Tibial nerve (tissue), 4 donors: ENCODE measurements around the gene TTC28. TPM values are rescaled to one million over a fixed set of nuclear protein-coding genes. Genes with fewer than 3 reads are reported as not detected.

Source experiments
- DNase-seq, 2 donors: peaks; one replicate each; pipeline ENCODE4 v3.0.0-alpha.2; 2019; ENCODE audit warnings: low spot score in 2 of 2
- H3K27ac ChIP-seq, 4 donors: fragments of 200-600 bp; sonication (generic) in 3 of 4; one replicate each; pipeline ENCODE4 v1.5.1; 2017 to 2019; ENCODE audit warnings: mild to moderate bottlenecking in 1 of 4
- H3K27me3 ChIP-seq, 2 donors: fragments of 200-600 bp; sonication (generic) in 1 of 2; one replicate each; pipeline versions ENCODE4 v1.5.1 to v1.6.0; 2017 to 2019
- H3K36me3 ChIP-seq, 3 donors: fragments of 200-600 bp; sonication (generic); one replicate each; pipeline ENCODE4 v1.5.1; 2018 to 2019
- H3K4me1 ChIP-seq, 4 donors: fragments of 200-600 bp; sonication (generic) in 3 of 4; one replicate each; pipeline ENCODE4 v1.5.1; 2017 to 2019
- H3K4me3 ChIP-seq, 4 donors: fragments of 200-600 bp; sonication (generic) in 3 of 4; one replicate each; pipeline ENCODE4 v1.5.1; 2017 to 2019; ENCODE audit warnings: mild to moderate bottlenecking in 1 of 4, moderate library complexity in 1 of 4
- H3K9me3 ChIP-seq, 4 donors: fragments of 200-600 bp; sonication (generic) in 3 of 4; one replicate each; pipeline ENCODE4 v1.5.1; 2017 to 2019
- CTCF ChIP-seq, 5 experiments: fragments of 200-600 bp in 3 of 5; fragments of 450-650 bp in 2 of 5; sonication (generic) in 3 of 5; IDR thresholded peaks; one replicate each; pipeline ENCODE4 v1.5.1; 2016 to 2019; ENCODE audit warnings: antibody characterized with exemption in 5 of 5, mild to moderate bottlenecking in 3 of 5, moderate library complexity in 2 of 5
- EP300 ChIP-seq, 2 donors: sonication (generic); formaldehyde crosslinking; IDR thresholded peaks; one replicate each; pipeline ENCODE4 v1.6.1; 2017; ENCODE audit warnings: antibody characterized with exemption in 2 of 2, mild to moderate bottlenecking in 1 of 2
- POLR2A ChIP-seq, 2 donors: fragments of 450-650 bp; IDR thresholded peaks; one replicate each; pipeline ENCODE4 v1.6.1; 2017; ENCODE audit warnings: antibody characterized with exemption in 2 of 2, mild to moderate bottlenecking in 2 of 2, moderate library complexity in 2 of 2
- WGBS, 2 donors: methylation state at CpG; one replicate each; pipeline ENCODE4 v1.1.5; 2018; 5-methylcytosine and 5-hydroxymethylcytosine counted together
- total RNA-seq, 4 donors: library from RNA; depleted of rRNA; stranded (reverse); fragments of >200 nt; gene quantifications; one replicate each; pipeline ENCODE4 v1.1.0, GENCODE V29; 2016

Gene TTC28
- total RNA-seq, 4 donors from 2014 or later = 83.9 to 177 (median 128) TPM

GRCh38 chr22:28105413-28105812 is 574.2 kb downstream of the TTC28 start:
- peaks cover 0 to 14% (median 3%) of the 10 kb centered on the region in 4 donors for H3K4me1 ChIP-seq
- no peak overlapping the region for H3K4me3 ChIP-seq
- H3K27ac ChIP-seq = no peak overlapping the region
- H3K27me3 ChIP-seq = no peaks in the 10 kb centered on the region
- TF ChIP-seq CTCF (IDR thresholded peaks at IDR 0.05) (no peak), POLR2A (IDR thresholded peaks at IDR 0.05) (no peak), EP300 (IDR thresholded peaks at IDR 0.05) (no peak)
- peaks cover 0 to 37% (median 0%) of the 10 kb centered on the region in 3 donors for H3K36me3 ChIP-seq
- no peaks in the 10 kb centered on the region for H3K9me3 ChIP-seq
- no peak for DNase-seq
- WGBS, 2 donors = 78% methylated on average over 8 to 9 of the region's 9 CpGs

- Histone ChIP-seq H3K36me3 (peaks cover 0 to 55% (median 0%) of the 10 kb centered on the region in 3 donors), H3K27me3 (no peaks in the 10 kb centered on the region), H3K9me3 (no peaks in the 10 kb centered on the region), H3K4me1 (peaks cover 0 to 14% (median 3%) of the 10 kb centered on the region in 4 donors), H3K27ac (peak overlapping the region in 1 of 4 donors; percentile 44), H3K4me3 (no peak overlapping the region)
- 93% methylated on average over 2 of the region's 2 CpGs for WGBS, 2 donors
- TF ChIP-seq CTCF (IDR thresholded peaks at IDR 0.05) (no peak), POLR2A (IDR thresholded peaks at IDR 0.05) (no peak), EP300 (IDR thresholded peaks at IDR 0.05) (no peak)
- no peak for DNase-seq
Measured at GRCh38 chr22:28103596-28103995, 576.0 kb downstream of the TTC28 start.

DNA sequence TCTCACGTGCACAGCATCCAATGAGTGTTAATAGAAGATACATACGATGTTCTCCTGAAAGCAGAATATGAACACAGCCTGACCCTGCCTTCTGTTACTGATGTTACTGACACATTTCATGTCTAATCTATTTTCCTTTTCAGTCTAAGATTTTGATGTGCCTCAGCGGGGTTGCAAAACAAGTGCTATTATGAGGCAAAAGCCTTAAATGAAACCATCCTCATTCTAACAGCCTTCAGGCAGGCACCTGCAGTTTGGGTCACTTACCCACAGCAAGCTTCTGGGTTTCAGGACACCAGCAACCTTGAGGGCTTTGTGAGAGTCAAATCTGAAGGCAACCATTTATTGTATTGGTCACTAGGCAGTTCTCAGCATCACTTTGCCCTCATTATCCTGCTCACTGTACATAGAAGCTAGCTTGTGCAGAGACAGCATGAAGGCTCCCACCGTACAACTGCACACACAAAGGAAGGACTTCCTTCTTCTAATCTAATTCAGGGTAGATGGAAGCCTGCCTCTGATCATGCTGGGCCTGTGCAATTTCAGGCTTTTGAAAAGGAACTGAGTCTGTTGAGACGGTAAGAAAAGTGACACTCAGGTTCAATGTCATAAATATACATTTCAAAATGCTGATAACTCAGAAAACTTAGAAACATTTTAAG is 577.4 kb downstream of the TTC28 start:
- no peak for DNase-seq
- H3K27me3 ChIP-seq = no peaks in the 10 kb centered on the region
- peaks cover 0 to 14% (median 3%) of the 10 kb centered on the region in 4 donors for H3K4me1 ChIP-seq
- H3K27ac ChIP-seq = no peak overlapping the region
- WGBS, 2 donors = 74 to 78% methylated on average over 5 of the region's 5 CpGs
- H3K9me3 ChIP-seq = no peaks in the 10 kb centered on the region
- H3K4me3 ChIP-seq = no peak overlapping the region
- no peak for TF ChIP-seq POLR2A (IDR thresholded peaks at IDR 0.05)
- no peak for TF ChIP-seq EP300 (IDR thresholded peaks at IDR 0.05)
- no peak for TF ChIP-seq CTCF (IDR thresholded peaks at IDR 0.05)
- H3K36me3 ChIP-seq = peaks cover 0 to 56% (median 0%) of the 10 kb centered on the region in 3 donors

- no peak for DNase-seq
Measured at GRCh38 chr22:28097627-28098026, 582.0 kb downstream of the TTC28 start.

More at GRCh38 chr22:28097627-28098026, 582.0 kb downstream of the TTC28 start:
- TF ChIP-seq POLR2A (IDR thresholded peaks at IDR 0.05) = no peak
- TF ChIP-seq CTCF (IDR thresholded peaks at IDR 0.05) = no peak
- TF ChIP-seq EP300 (IDR thresholded peaks at IDR 0.05) = no peak
- no peaks in the 10 kb centered on the region for H3K4me1 ChIP-seq
- H3K36me3 ChIP-seq = peaks cover 0 to 53% (median 0%) of the 10 kb centered on the region in 3 donors
- H3K27ac ChIP-seq = no peak overlapping the region
- H3K27me3 ChIP-seq = no peaks in the 10 kb centered on the region
- H3K9me3 ChIP-seq = no peaks in the 10 kb centered on the region
- no peak overlapping the region for H3K4me3 ChIP-seq
- 85 to 86% methylated on average over 3 of the region's 3 CpGs for WGBS, 2 donors
